Naive thymus-derived CD4-positive, alpha-beta T cell (primary cell): ENCODE data around the gene PVALB. TPM values are rescaled to one million over a fixed set of nuclear protein-coding genes. Genes with fewer than 3 reads are reported as not detected.
A peak's percentile ranks its signal among the peaks of the same experiment; 100 is the strongest.

Experiments used
- ATAC-seq: fragments of 150-1000 bp; cut with Tn5 transposase; 2 replicates; pipeline ENCODE4 v1.10.0; 2021; ENCODE audit warnings: mild to moderate bottlenecking, moderate library complexity
- CTCF ChIA-PET: fragments of 350-600 bp; sonication (Branson Sonifier 250); formaldehyde crosslinking; loops from one replicate; lab custom pipeline; 2021; ENCODE audit warnings: antibody characterized with exemption; lab: Charles Lee
- POLR2A ChIA-PET: fragments of 350-600 bp; sonication (Branson Sonifier 250); formaldehyde crosslinking; loops from one replicate; lab custom pipeline; 2021; ENCODE audit warnings: antibody characterized with exemption, inconsistent platforms; lab: Charles Lee
- DNase-seq, 9 donors: peaks; one replicate each; pipeline versions ENCODE4 v3.0.0 to v3.0.0-alpha.2; 2020 to 2022; ENCODE audit warnings: mixed read lengths in 1 of 9
- H3K27ac ChIP-seq: one replicate; pipeline ENCODE4 v1.7.0; 2013; ENCODE audit warnings: mild to moderate bottlenecking, low read depth, low read length, moderate library complexity
- H3K27me3 ChIP-seq, 2 donors: one replicate each; pipeline ENCODE4 v1.7.0; 2013; ENCODE audit warnings: low read length in 2 of 2, mild to moderate bottlenecking in 2 of 2, moderate library complexity in 2 of 2; ENCODE audit not compliant: control insufficient read depth in 2 of 2, insufficient read depth in 2 of 2
- H3K36me3 ChIP-seq, 3 experiments: 1 replicate in 2 of 3; 2 replicates in 1 of 3; pipeline ENCODE4 v1.7.0; 2013; ENCODE audit warnings: low read length in 3 of 3, mild to moderate bottlenecking in 3 of 3, moderate library complexity in 1 of 3; ENCODE audit not compliant: insufficient read depth in 3 of 3, control insufficient read depth in 2 of 3
- H3K4me1 ChIP-seq, 2 donors: one replicate each; pipeline ENCODE4 v1.7.0; 2013; ENCODE audit warnings: low read length in 2 of 2, mild to moderate bottlenecking in 2 of 2, moderate library complexity in 1 of 2; ENCODE audit not compliant: control insufficient read depth in 2 of 2, insufficient read depth in 2 of 2
- H3K4me3 ChIP-seq: 2 replicates; pipeline ENCODE4 v1.7.0; 2013; ENCODE audit warnings: mild to moderate bottlenecking, low read length
- H3K9me3 ChIP-seq, 3 experiments: 1 replicate in 2 of 3; 2 replicates in 1 of 3; pipeline ENCODE4 v1.7.0; 2013; ENCODE audit warnings: low read length in 3 of 3; ENCODE audit not compliant: control insufficient read depth in 2 of 3
- H3K27ac Mint-ChIP-seq, 9 donors: one replicate each; pipeline ENCODE4 v1.8.0; 2020 to 2022; ENCODE audit warnings: mixed read lengths in 9 of 9, mild to moderate bottlenecking in 8 of 9, moderate library complexity in 5 of 9, inconsistent platforms in 2 of 9
- H3K27me3 Mint-ChIP-seq, 5 donors: one replicate each; pipeline ENCODE4 v1.8.0; 2021 to 2022; ENCODE audit warnings: mixed read lengths in 5 of 5, mild to moderate bottlenecking in 1 of 5
- H3K36me3 Mint-ChIP-seq, 5 donors: one replicate each; pipeline ENCODE4 v1.8.0; 2020 to 2022; ENCODE audit warnings: mixed read lengths in 5 of 5, mild to moderate bottlenecking in 3 of 5, inconsistent platforms in 1 of 5
- H3K4me1 Mint-ChIP-seq, 7 donors: one replicate each; pipeline ENCODE4 v1.8.0; 2020 to 2022; ENCODE audit warnings: mixed read lengths in 7 of 7, mild to moderate bottlenecking in 3 of 7, inconsistent platforms in 1 of 7
- H3K4me3 Mint-ChIP-seq, 10 donors: one replicate each; pipeline ENCODE4 v1.8.0; 2020 to 2022; ENCODE audit warnings: mild to moderate bottlenecking in 10 of 10, mixed read lengths in 10 of 10, moderate library complexity in 6 of 10, inconsistent platforms in 2 of 10
- H3K9me3 Mint-ChIP-seq, 11 donors: one replicate each; pipeline ENCODE4 v1.8.0; 2020 to 2022; ENCODE audit warnings: mixed read lengths in 11 of 11, mild to moderate bottlenecking in 4 of 11, inconsistent platforms in 1 of 11, moderate library complexity in 1 of 11
- intact Hi-C, 2 donors: fragments of 100-400 bp; cut with micrococcal nuclease; formaldehyde crosslinking; loops; one replicate each; pipeline ENCODE4 v1.15.1; 2023
- polyA plus RNA-seq, 2 donors: library from polyadenylated mRNA; unstranded; fragments of 300-500 nt; fragmentation: Illumina TruSeq; gene quantifications; one replicate each; pipeline ENCODE4 v1.2.3, GENCODE V29; 2021
- total RNA-seq, 6 experiments: library from RNA in 5 of 6; stranded (reverse) in 5 of 6; gene quantifications; 1 replicate in 5 of 6; 2 replicates in 1 of 6; pipeline ENCODE4 v1.2.3 and lab custom pipeline; 2021 to 2026

Gene PVALB
- total and polyA plus RNA-seq, 7 experiments from 2014 or later, result not detected

GRCh38 chr22:36814801-36815200 lies 2.0 kb downstream of the PVALB start:
- DNase-seq (no peak), ATAC-seq (no peak)
- Histone ChIP-seq H3K4me1 (peaks cover 0 to 5% of the 10 kb centered on the region in 2 donors), H3K9me3 (no peaks in the 10 kb centered on the region), H3K36me3 (no peaks in the 10 kb centered on the region), H3K4me3 (no peak overlapping the region), H3K27me3 (peaks cover 4 to 15% of the 10 kb centered on the region in 2 donors), H3K27ac (no peak overlapping the region)
- H3K36me3 Mint-ChIP-seq, result no peaks in the 10 kb centered on the region
- peaks cover 0 to 2% (median 0%) of the 10 kb centered on the region in 11 donors for H3K9me3 Mint-ChIP-seq
- ChIA-PET CTCF (no interaction called here), POLR2A (no interaction called here)
- no peak overlapping the region for H3K27ac Mint-ChIP-seq
- peaks cover 45 to 67% (median 51%) of the 10 kb centered on the region in 5 donors for H3K27me3 Mint-ChIP-seq
- intact Hi-C loops, result no loop called here
- H3K4me3 Mint-ChIP-seq, result no peak overlapping the region
- peaks cover 2 to 15% (median 6%) of the 10 kb centered on the region in 7 donors for H3K4me1 Mint-ChIP-seq

- CTCF ChIA-PET, result no interaction called here
- Mint-ChIP-seq H3K27me3 (peaks cover 18 to 36% (median 28%) of the 10 kb centered on the region in 5 donors), H3K4me3 (no peak overlapping the region), H3K9me3 (no peaks in the 10 kb centered on the region), H3K4me1 (peaks cover 17 to 30% (median 26%) of the 10 kb centered on the region in 7 donors), H3K36me3 (no peaks in the 10 kb centered on the region), H3K27ac (no peak overlapping the region)
- no peaks in the 10 kb centered on the region for H3K36me3 ChIP-seq
- peaks cover 0 to 22% of the 10 kb centered on the region in 2 donors for H3K4me1 ChIP-seq
- peaks cover 3 to 4% of the 10 kb centered on the region in 2 donors for H3K27me3 ChIP-seq
- H3K9me3 ChIP-seq, result no peaks in the 10 kb centered on the region
- intact Hi-C loops, result no loop called here
- H3K27ac ChIP-seq, result no peak overlapping the region
- POLR2A ChIA-PET, result no interaction called here
- DNase-seq (no peak), ATAC-seq (no peak)
- no peak overlapping the region for H3K4me3 ChIP-seq
Observed at GRCh38 chr22:36811094-36811800, 5.6 kb downstream of the PVALB start.

GRCh38 chr22:36809351-36809750 lies 7.5 kb downstream of the PVALB start:
- intact Hi-C loops, result no loop called here
- Mint-ChIP-seq H3K27ac (peak overlapping the region in 4 of 9 donors; percentile 31 to 76 (median 62)), H3K4me3 (peak overlapping the region in 2 of 10 donors; percentile 60 to 63), H3K9me3 (no peaks in the 10 kb centered on the region), H3K27me3 (peaks cover 5 to 21% (median 14%) of the 10 kb centered on the region in 5 donors), H3K4me1 (peaks cover 17 to 30% (median 26%) of the 10 kb centered on the region in 7 donors), H3K36me3 (no peaks in the 10 kb centered on the region)
- ChIA-PET POLR2A (no interaction called here), CTCF (interaction anchor here (1.3 kb wide), 1 partner anchor 44 kb away, joined by 4 read pairs; no protein-coding TSS in a partner anchor)
- Histone ChIP-seq H3K27me3 (no peaks in the 10 kb centered on the region), H3K27ac (no peak overlapping the region), H3K9me3 (no peaks in the 10 kb centered on the region), H3K4me1 (peaks cover 0 to 22% of the 10 kb centered on the region in 2 donors), H3K36me3 (no peaks in the 10 kb centered on the region), H3K4me3 (no peak overlapping the region)
- no peak for DNase-seq
- ATAC-seq, result no peak

GRCh38 chr22:36808721-36809344 lies 8.0 kb downstream of the PVALB start:
- DNase-seq (peak in 5 of 9 donors; percentile 10 to 39 (median 31)), ATAC-seq (peak; percentile 14)
- H3K27me3 Mint-ChIP-seq, result peaks cover 2 to 16% (median 9%) of the 10 kb centered on the region in 5 donors
- no peak overlapping the region for H3K4me3 ChIP-seq
- CTCF ChIA-PET, result interaction anchor here (1.3 kb wide), 1 partner anchor 45 kb away, joined by 4 read pairs; no protein-coding TSS in a partner anchor
- peaks cover 0 to 22% of the 10 kb centered on the region in 2 donors for H3K4me1 ChIP-seq
- H3K9me3 ChIP-seq, result no peaks in the 10 kb centered on the region
- no peaks in the 10 kb centered on the region for H3K27me3 ChIP-seq
- H3K4me3 Mint-ChIP-seq, result peak overlapping the region; percentile 0 to 68 (median 62)
- POLR2A ChIA-PET, result no interaction called here
- H3K36me3 Mint-ChIP-seq, result no peaks in the 10 kb centered on the region
- intact Hi-C loops, result no loop called here
- peaks cover 17 to 30% (median 26%) of the 10 kb centered on the region in 7 donors for H3K4me1 Mint-ChIP-seq
- H3K36me3 ChIP-seq, result no peaks in the 10 kb centered on the region
- no peak overlapping the region for H3K27ac ChIP-seq
- peak overlapping the region; percentile 20 to 81 (median 65) for H3K27ac Mint-ChIP-seq
- H3K9me3 Mint-ChIP-seq, result no peaks in the 10 kb centered on the region

- no peaks in the 10 kb centered on the region for H3K9me3 ChIP-seq
- H3K27ac Mint-ChIP-seq, result peak overlapping the region in 6 of 9 donors; percentile 31 to 79 (median 48)
- no peaks in the 10 kb centered on the region for H3K36me3 ChIP-seq
- DNase-seq (no peak), ATAC-seq (no peak)
- peak overlapping the region in 8 of 10 donors; percentile 23 to 68 (median 54) for H3K4me3 Mint-ChIP-seq
- ChIA-PET CTCF (no interaction called here), POLR2A (no interaction called here)
- no peaks in the 10 kb centered on the region for H3K36me3 Mint-ChIP-seq
- peaks cover 17 to 30% (median 26%) of the 10 kb centered on the region in 7 donors for H3K4me1 Mint-ChIP-seq
- no peaks in the 10 kb centered on the region for H3K27me3 ChIP-seq
- no peak overlapping the region for H3K27ac ChIP-seq
- intact Hi-C loops, result no loop called here
- peaks cover 0 to 13% (median under 1%) of the 10 kb centered on the region in 5 donors for H3K27me3 Mint-ChIP-seq
- H3K4me1 ChIP-seq, result peaks cover 0 to 22% of the 10 kb centered on the region in 2 donors
- H3K4me3 ChIP-seq, result no peak overlapping the region
- H3K9me3 Mint-ChIP-seq, result no peaks in the 10 kb centered on the region
Observed at GRCh38 chr22:36807627-36808026, 9.2 kb downstream of the PVALB start.

GRCh38 chr22:36806835-36807234 lies 10.0 kb downstream of the PVALB start:
- H3K27me3 Mint-ChIP-seq, result peaks cover 0 to 17% (median 2%) of the 10 kb centered on the region in 5 donors
- H3K36me3 Mint-ChIP-seq, result no peaks in the 10 kb centered on the region
- H3K4me3 Mint-ChIP-seq, result no peak overlapping the region
- ChIA-PET CTCF (no interaction called here), POLR2A (no interaction called here)
- H3K4me1 Mint-ChIP-seq, result peaks cover 17 to 30% (median 26%) of the 10 kb centered on the region in 7 donors
- no peaks in the 10 kb centered on the region for H3K27me3 ChIP-seq
- ATAC-seq (no peak), DNase-seq (no peak)
- intact Hi-C loops, result no loop called here
- no peak overlapping the region for H3K27ac ChIP-seq
- H3K9me3 ChIP-seq, result no peaks in the 10 kb centered on the region
- H3K27ac Mint-ChIP-seq, result peak overlapping the region in 1 of 9 donors; percentile 53
- H3K4me1 ChIP-seq, result peaks cover 0 to 22% of the 10 kb centered on the region in 2 donors
- no peaks in the 10 kb centered on the region for H3K9me3 Mint-ChIP-seq
- H3K4me3 ChIP-seq, result no peak overlapping the region
- no peaks in the 10 kb centered on the region for H3K36me3 ChIP-seq
